NT2/D1 (cell line): ENCODE data around the gene SLC5A10.
"Not testable (repeated sequence)": the region's sequence is repeated elsewhere in the genome, so short reads cannot be mapped to it uniquely, and the experiment has no call there.

Experiments used
- DNase-seq: peaks from one replicate; pipeline ENCODE4 v3.0.0-alpha.2; 2011; ENCODE audit warnings: low read depth, low spot score
- H3K27me3 ChIP-seq: 2 replicates; pipeline ENCODE4 v1.6.0; 2011; ENCODE audit warnings: mild to moderate bottlenecking; ENCODE audit not compliant: insufficient read length, insufficient read depth
- H3K36me3 ChIP-seq: 2 replicates; pipeline ENCODE4 v1.6.1; 2011; ENCODE audit warnings: mild to moderate bottlenecking, low read length, mixed read lengths; ENCODE audit not compliant: insufficient read depth, insufficient read length
- H3K4me1 ChIP-seq: 2 replicates; pipeline ENCODE4 v1.5.1; 2011; ENCODE audit not compliant: insufficient read depth, insufficient read length
- H3K4me3 ChIP-seq: 2 replicates; pipeline ENCODE4 v1.5.1; 2011; ENCODE audit warnings: low read depth; ENCODE audit not compliant: insufficient read length
- H3K9ac ChIP-seq: 2 replicates; pipeline ENCODE4 v1.6.0; 2011; ENCODE audit warnings: low read depth; ENCODE audit not compliant: insufficient read length
- H3K9me3 ChIP-seq: 2 replicates; pipeline ENCODE4 v1.5.1; 2011; ENCODE audit warnings: mild to moderate bottlenecking, low read length; ENCODE audit not compliant: insufficient read depth

SLC5A10 gene

DNA sequence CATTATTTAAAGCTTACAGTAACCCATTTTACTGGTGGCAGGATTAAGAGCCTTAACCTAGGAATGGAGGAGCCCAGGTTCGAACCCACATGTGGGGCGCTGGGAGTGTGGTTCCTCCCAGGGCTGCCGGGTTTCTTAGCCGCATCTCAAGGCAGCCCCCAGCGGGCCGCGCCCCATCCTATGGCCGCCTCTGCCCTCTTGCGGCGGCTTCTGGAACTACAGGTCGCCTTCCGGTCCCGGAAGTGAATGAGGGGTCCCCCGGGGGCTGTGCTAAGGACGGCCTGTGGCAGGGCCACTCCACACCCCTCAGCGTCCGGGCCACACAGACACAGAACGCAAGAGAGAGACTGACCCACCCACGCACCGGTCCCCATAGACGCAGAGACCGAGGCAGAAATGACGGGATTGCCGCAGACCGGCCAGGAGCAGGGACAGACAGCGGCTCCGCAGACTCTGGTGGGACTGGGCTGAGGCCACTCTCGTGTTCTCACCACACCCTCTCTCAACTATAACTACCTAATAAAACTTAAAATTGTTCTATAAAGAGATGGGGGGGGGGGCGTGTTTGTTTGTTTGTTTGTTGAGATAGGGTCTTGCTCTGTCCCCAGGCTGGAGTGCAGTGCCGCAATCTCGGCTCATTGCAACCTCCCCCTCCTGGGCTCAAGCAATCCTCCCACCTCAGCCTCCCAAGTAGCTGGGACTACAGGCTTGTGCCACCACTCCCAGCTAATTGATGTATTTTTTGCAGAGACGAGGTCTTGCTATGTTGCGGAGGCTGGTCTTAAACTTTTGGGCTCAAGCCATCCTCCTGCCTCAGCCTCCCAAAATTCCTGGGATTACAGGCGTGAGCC, 118.6 kb downstream of the SLC5A10 start:
- H3K9ac ChIP-seq, DNase-seq, H3K4me3 ChIP-seq, H3K9me3 ChIP-seq, H3K4me1 ChIP-seq, H3K27me3 ChIP-seq, H3K36me3 ChIP-seq: not testable (repeated sequence)
